Measurements from ENCODE around the gene LRCH4. TPM values are rescaled to one million over a fixed set of nuclear protein-coding genes. Genes with fewer than 3 reads are reported as not detected.

LRCH4 gene
- total RNA-seq, 1 experiment from 2014 or later: 66.4 TPM

DNA sequence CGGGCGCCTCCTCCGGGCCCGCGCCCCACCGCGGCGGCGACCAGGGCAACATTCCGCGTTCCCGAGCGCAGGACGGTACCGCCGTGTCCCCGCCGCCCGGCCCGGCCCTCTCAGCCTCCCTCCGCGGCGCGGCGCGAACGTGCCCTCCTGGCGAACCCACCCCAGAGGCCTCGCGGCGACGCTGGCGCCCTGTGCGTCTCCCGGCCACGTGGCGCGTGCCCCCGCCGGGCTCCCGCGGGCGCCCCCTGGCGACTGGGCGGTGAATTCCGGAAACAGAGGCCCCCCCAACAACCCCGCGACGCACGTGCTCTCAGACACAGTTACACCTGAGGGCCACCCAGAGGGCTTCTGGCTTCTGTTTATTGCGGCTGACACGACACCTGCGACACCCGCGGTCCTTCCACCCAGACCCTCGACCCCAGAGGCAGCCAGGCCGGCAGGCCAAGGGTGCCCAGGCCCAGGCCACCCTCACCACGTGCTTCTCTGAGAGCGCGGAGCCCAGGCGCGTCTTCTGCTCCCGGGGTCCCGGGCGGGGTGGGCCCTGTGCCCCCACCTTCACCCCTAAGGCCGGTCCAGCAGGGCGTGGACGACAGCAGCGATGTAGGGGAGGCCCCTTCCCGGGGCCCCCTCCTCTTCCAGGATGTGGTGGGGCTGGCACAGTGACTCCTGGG, 12.1 kb downstream of the LRCH4 start, which contains the start of gene SAP25:
Gene SAP25 (minus strand): TSS at position 210 of the 671 bp plus-strand sequence. CDS start 158 bp downstream, at position 52.
- Histone ChIP-seq H3K27me3 (ENCODE audit: control insufficient read depth, insufficient read depth, low read length) (no peaks in the 10 kb centered on the region), H3K9me3 (ENCODE audit: control insufficient read depth, insufficient read depth, low read depth, low read length) (no peaks in the 10 kb centered on the region), H3K36me3 (ENCODE audit: control insufficient read depth, insufficient read depth, low read length) (no peaks in the 10 kb centered on the region), H3K4me3 (ENCODE audit: low read depth in 2 of 2, low read length in 2 of 2) (no peak within 1 kb of the TSS), H3K4me1 (ENCODE audit: control insufficient read depth, insufficient read depth, low read length) (peaks cover 22% of the 10 kb centered on the region), H3K27ac (ENCODE audit: low read length) (no peak within 1 kb of the TSS)
- intact Hi-C loops (cut with micrococcal nuclease; ENCODE audit: unreplicated experiment): no loop called here
- no TSS peak for BruUV-seq (replicated peaks)
- CTCF ChIA-PET: no interaction called here
- DNase-seq (ENCODE audit: low read depth, low spot score) (no peak), ATAC-seq (no peak)
- TF ChIP-seq POLR2AphosphoS5 (IDR thresholded peaks at IDR 0.05; ENCODE audit: low read depth, low read length) (no peak), REST (IDR thresholded peaks at IDR 0.05; ENCODE audit: insufficient read depth in 1 of 2, low read depth in 2 of 2, low read length in 1 of 2) (no peak), TCF7L2 (IDR thresholded peaks at IDR 0.05; ENCODE audit: low read depth, low read length) (no peak), SIN3A (IDR thresholded peaks at IDR 0.05; ENCODE audit: borderline replicate concordance, insufficient read depth, low read depth, low read length) (no peak)
- TF ChIP-seq, protein P1, sequence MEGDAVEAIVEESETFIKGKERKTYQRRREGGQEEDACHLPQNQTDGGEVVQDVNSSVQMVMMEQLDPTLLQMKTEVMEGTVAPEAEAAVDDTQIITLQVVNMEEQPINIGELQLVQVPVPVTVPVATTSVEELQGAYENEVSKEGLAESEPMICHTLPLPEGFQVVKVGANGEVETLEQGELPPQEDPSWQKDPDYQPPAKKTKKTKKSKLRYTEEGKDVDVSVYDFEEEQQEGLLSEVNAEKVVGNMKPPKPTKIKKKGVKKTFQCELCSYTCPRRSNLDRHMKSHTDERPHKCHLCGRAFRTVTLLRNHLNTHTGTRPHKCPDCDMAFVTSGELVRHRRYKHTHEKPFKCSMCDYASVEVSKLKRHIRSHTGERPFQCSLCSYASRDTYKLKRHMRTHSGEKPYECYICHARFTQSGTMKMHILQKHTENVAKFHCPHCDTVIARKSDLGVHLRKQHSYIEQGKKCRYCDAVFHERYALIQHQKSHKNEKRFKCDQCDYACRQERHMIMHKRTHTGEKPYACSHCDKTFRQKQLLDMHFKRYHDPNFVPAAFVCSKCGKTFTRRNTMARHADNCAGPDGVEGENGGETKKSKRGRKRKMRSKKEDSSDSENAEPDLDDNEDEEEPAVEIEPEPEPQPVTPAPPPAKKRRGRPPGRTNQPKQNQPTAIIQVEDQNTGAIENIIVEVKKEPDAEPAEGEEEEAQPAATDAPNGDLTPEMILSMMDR (IDR thresholded peaks at IDR 0.05): no peak; the same call in 1 of the 2 replicates
- POLR2A ChIA-PET: interaction anchor here (0.6 kb wide), 1 partner anchor 316 kb away, joined by 3 read pairs; the partner anchor contains the start of gene UFSP1
- in situ Hi-C loops (cut with HindIII; ENCODE audit: low pct_unique_long_range_greater_than_20kb, low sequenced_read_pairs): no loop called here

DNA sequence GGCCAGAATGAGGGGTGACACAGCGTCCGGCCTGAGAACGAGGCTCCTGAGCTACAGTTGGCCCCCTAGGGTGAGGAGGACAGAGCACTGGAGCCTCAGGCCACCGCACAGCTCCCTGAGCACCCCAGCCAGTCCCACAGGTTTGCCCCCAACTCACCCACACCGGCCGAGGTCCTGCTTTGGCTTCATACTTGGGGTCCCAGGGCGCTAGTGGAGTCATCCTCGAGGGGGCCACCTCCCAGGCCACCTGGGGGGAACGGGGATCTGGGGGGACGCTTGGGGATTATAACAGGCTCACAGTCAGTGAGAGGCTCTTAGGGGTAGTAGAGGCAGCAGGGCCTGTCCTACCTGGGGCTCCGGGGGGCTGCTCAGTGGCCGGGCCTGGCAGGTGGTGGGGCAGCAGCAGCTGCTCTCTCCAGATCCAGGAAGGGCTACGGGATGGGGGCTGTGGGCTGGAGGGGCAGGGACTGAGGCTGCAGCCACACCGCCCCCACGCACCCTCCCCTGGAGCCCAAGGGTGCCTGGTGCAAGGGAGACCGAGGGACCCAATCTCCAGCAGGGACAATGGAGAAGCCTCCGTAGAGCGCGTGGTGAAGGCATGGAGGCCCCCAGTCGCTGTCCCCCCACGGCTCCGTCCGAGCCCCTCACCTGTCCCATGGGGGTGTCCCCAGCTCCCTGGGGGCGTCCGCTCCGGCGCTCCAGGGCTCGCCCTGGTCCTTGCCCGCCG, 12.8 kb downstream of the LRCH4 start:
- CTCF ChIA-PET: interaction anchor here (0.6 kb wide), 1 partner anchor 83 kb away, joined by 3 read pairs; the partner anchor contains the start of gene ACTL6B
- intact Hi-C loops (cut with micrococcal nuclease; ENCODE audit: unreplicated experiment) (no loop called here), in situ Hi-C loops (cut with HindIII; ENCODE audit: low pct_unique_long_range_greater_than_20kb, low sequenced_read_pairs) (no loop called here)
- BruUV-seq (replicated peaks): no TSS peak
- Histone ChIP-seq H3K4me3 (ENCODE audit: low read depth in 2 of 2, low read length in 2 of 2) (no peak overlapping the region), H3K36me3 (ENCODE audit: control insufficient read depth, insufficient read depth, low read length) (no peaks in the 10 kb centered on the region), H3K4me1 (ENCODE audit: control insufficient read depth, insufficient read depth, low read length) (peaks cover 27% of the 10 kb centered on the region), H3K27me3 (ENCODE audit: control insufficient read depth, insufficient read depth, low read length) (no peaks in the 10 kb centered on the region), H3K27ac (ENCODE audit: low read length) (no peak overlapping the region), H3K9me3 (ENCODE audit: control insufficient read depth, insufficient read depth, low read depth, low read length) (no peaks in the 10 kb centered on the region)
- ATAC-seq: no peak
- DNase-seq (ENCODE audit: low read depth, low spot score): no peak
- TF ChIP-seq SIN3A (IDR thresholded peaks at IDR 0.05; ENCODE audit: borderline replicate concordance, insufficient read depth, low read depth, low read length): no peak
- no peak for TF ChIP-seq POLR2AphosphoS5 (IDR thresholded peaks at IDR 0.05; ENCODE audit: low read depth, low read length)
- TF ChIP-seq, protein P1 (IDR thresholded peaks at IDR 0.05): no peak
- TF ChIP-seq REST (IDR thresholded peaks at IDR 0.05; ENCODE audit: insufficient read depth in 1 of 2, low read depth in 2 of 2, low read length in 1 of 2): no peak
- no peak for TF ChIP-seq TCF7L2 (IDR thresholded peaks at IDR 0.05; ENCODE audit: low read depth, low read length)
- POLR2A ChIA-PET: interaction anchor here (0.6 to 1.1 kb wide), 2 partner anchors 39 to 317 kb away, joined by 3 to 4 read pairs; partner anchors contain the start of genes MOSPD3 and UFSP1
